ENCODE measurements around the gene HOXA9. TPM values are rescaled to one million over a fixed set of nuclear protein-coding genes. Genes with fewer than 3 reads are reported as not detected.
A peak's percentile ranks its signal among the peaks of the same experiment; 100 is the strongest.

The HOXA9 gene
- total and polyA plus RNA-seq, 2 experiments from 2014 or later = 3.6 to 4.4 TPM

- Histone ChIP-seq H3K27ac (peak overlapping the region; percentile 89), H2AFZ (no peak overlapping the region), H3K9me2 (replicated peaks; ENCODE audit: insufficient read depth) (no peaks in the 10 kb centered on the region), H3K4me2 (peak overlapping the region; percentile 66), H3K9me3 (ENCODE audit: low read depth) (no peaks in the 10 kb centered on the region), H3K4me3 (peak overlapping the region; percentile 33), H4K20me1 (ENCODE audit: insufficient read depth, poor library complexity, severe bottlenecking) (no peaks in the 10 kb centered on the region), H3K27me3 (peaks cover 73% of the 10 kb centered on the region), H3K79me2 (peaks cover 11% of the 10 kb centered on the region), H3K36me3 (replicated peaks; ENCODE audit: insufficient read depth, low read depth) (no peaks in the 10 kb centered on the region), H3K4me1 (ENCODE audit: insufficient read depth) (peaks cover 11% of the 10 kb centered on the region)
- TF ChIP-seq CTCF (IDR thresholded peaks at IDR 0.05; ENCODE audit: poor library complexity) (no peak), EZH2phosphoT487 (IDR thresholded peaks at IDR 0.05; ENCODE audit: low read depth, severe bottlenecking, unreplicated experiment) (no peak), EZH2 (IDR thresholded peaks at IDR 0.05; ENCODE audit: borderline replicate concordance) (no peak)
- WGBS (ENCODE audit: low lambda C conversion rate, missing lambda C conversion rate) = 46% methylated on average over 19 of the region's 26 CpGs
- no peak for DNase-seq (ENCODE audit: low spot score)
Measured at GRCh38 chr7:27123477-27124053, 41.8 kb downstream of the HOXA9 start.

- Histone ChIP-seq H3K4me1 (ENCODE audit: insufficient read depth) (peaks cover 11% of the 10 kb centered on the region), H2AFZ (no peak overlapping the region), H3K79me2 (peaks cover 11% of the 10 kb centered on the region), H3K27ac (peak overlapping the region; percentile 89), H3K4me2 (peak overlapping the region; percentile 66), H4K20me1 (ENCODE audit: insufficient read depth, poor library complexity, severe bottlenecking) (no peaks in the 10 kb centered on the region), H3K36me3 (replicated peaks; ENCODE audit: insufficient read depth, low read depth) (no peaks in the 10 kb centered on the region), H3K9me3 (ENCODE audit: low read depth) (no peaks in the 10 kb centered on the region), H3K4me3 (peak overlapping the region; percentile 33), H3K27me3 (peaks cover 73% of the 10 kb centered on the region), H3K9me2 (replicated peaks; ENCODE audit: insufficient read depth) (no peaks in the 10 kb centered on the region)
- TF ChIP-seq CTCF (IDR thresholded peaks at IDR 0.05; ENCODE audit: poor library complexity) = no peak
- TF ChIP-seq EZH2 (IDR thresholded peaks at IDR 0.05; ENCODE audit: borderline replicate concordance) = no peak
- no peak for TF ChIP-seq EZH2phosphoT487 (IDR thresholded peaks at IDR 0.05; ENCODE audit: low read depth, severe bottlenecking, unreplicated experiment)
- DNase-seq (ENCODE audit: low spot score) = no peak
- WGBS (ENCODE audit: low lambda C conversion rate, missing lambda C conversion rate) = 28% methylated on average over 14 of the region's 14 CpGs
Measured at GRCh38 chr7:27123007-27123476, 42.3 kb downstream of the HOXA9 start.

- H3K4me2 ChIP-seq = peak overlapping the region; percentile 66
- peak; percentile 58 for DNase-seq (ENCODE audit: low spot score)
Measured at GRCh38 chr7:27122077-27122910, 43.0 kb downstream of the HOXA9 start.

More at GRCh38 chr7:27122077-27122910, 43.0 kb downstream of the HOXA9 start:
- TF ChIP-seq EZH2 (IDR thresholded peaks at IDR 0.05; ENCODE audit: borderline replicate concordance) (peak; percentile 39), CTCF (IDR thresholded peaks at IDR 0.05; ENCODE audit: poor library complexity) (no peak), EZH2phosphoT487 (IDR thresholded peaks at IDR 0.05; ENCODE audit: low read depth, severe bottlenecking, unreplicated experiment) (no peak)
- H3K27me3 ChIP-seq = peaks cover 67% of the 10 kb centered on the region
- H3K4me3 ChIP-seq = peak overlapping the region; percentile 33
- H3K9me3 ChIP-seq (ENCODE audit: low read depth) = no peaks in the 10 kb centered on the region
- peaks cover 16% of the 10 kb centered on the region for H3K79me2 ChIP-seq
- no peak overlapping the region for H2AFZ ChIP-seq
- H4K20me1 ChIP-seq (ENCODE audit: insufficient read depth, poor library complexity, severe bottlenecking) = no peaks in the 10 kb centered on the region
- no peaks in the 10 kb centered on the region for H3K36me3 ChIP-seq (replicated peaks; ENCODE audit: insufficient read depth, low read depth)
- WGBS (ENCODE audit: low lambda C conversion rate, missing lambda C conversion rate) = 23% methylated on average over 42 of the region's 42 CpGs
- peak overlapping the region; percentile 89 for H3K27ac ChIP-seq
- no peaks in the 10 kb centered on the region for H3K9me2 ChIP-seq (replicated peaks; ENCODE audit: insufficient read depth)
- H3K4me1 ChIP-seq (ENCODE audit: insufficient read depth) = peaks cover 11% of the 10 kb centered on the region

Data from hepatocyte (in vitro differentiated cells).